ENCODE measurements around the gene MOB2.

MOB2 gene

DNA sequence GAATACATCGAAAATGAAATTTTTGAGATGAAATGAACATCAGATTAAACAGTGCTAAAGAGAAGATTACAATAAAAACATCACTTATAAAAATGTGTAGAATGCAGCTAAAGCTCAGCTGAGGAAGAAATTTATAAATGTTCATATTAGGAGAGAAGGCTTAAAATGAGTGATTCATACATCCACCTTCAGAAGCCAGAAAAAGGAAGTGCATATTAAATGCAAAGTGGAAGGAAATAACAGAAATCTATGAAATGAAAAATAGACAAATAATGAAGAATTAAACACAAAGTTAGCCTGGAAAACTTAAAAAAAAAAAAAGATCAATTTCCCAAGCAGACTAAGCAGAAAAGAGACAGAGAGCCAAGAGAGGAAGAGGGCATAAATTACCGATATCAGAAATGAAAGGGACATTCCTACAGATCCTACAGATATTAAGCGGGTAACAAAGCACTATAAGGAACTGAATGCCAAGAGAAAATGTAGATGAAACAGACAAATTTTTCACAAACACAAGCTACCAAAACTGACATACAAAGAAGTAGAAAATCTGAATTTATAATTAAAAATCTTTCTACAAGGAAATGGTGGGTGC, 7.2 kb upstream of the MOB2 start:
- no peaks in the 10 kb centered on the region for H3F3A ChIP-seq (ENCODE audit: low read depth)
- no peaks in the 10 kb centered on the region for H3K9me2 ChIP-seq (replicated peaks; ENCODE audit: low read depth, low read length)
- peaks cover 3% of the 10 kb centered on the region for H3K4me1 ChIP-seq (ENCODE audit: insufficient read depth, low read length, poor library complexity, severe bottlenecking)
- no peak overlapping the region for H3K4me2 ChIP-seq (ENCODE audit: low read depth, low read length, poor library complexity, severe bottlenecking)
- H4K20me1 ChIP-seq (ENCODE audit: insufficient read depth, low read length, poor library complexity, severe bottlenecking): peaks cover 4% of the 10 kb centered on the region
- H3K79me2 ChIP-seq (ENCODE audit: insufficient read depth, low read length): peaks cover 76% of the 10 kb centered on the region; the same call in 1 of the 2 replicates
- H3K9ac ChIP-seq (ENCODE audit: low read depth, low read length, poor library complexity, severe bottlenecking): no peak overlapping the region
- TF ChIP-seq CTCF (conservative IDR thresholded peaks at IDR 0.05; ENCODE audit: low read length) (no peak), EZH2phosphoT487 (IDR thresholded peaks at IDR 0.05; ENCODE audit: borderline replicate concordance) (no peak)
- no peak overlapping the region for H2AFZ ChIP-seq (ENCODE audit: low read length)
- H3K9me3 ChIP-seq (ENCODE audit: insufficient read depth, low read depth, low read length): no peaks in the 10 kb centered on the region
- no peak overlapping the region for H3K4me3 ChIP-seq (ENCODE audit: low read length, poor library complexity, severe bottlenecking)
- H3K36me3 ChIP-seq (ENCODE audit: insufficient read depth, low read length): no peaks in the 10 kb centered on the region
- no peaks in the 10 kb centered on the region for H3K27me3 ChIP-seq (ENCODE audit: insufficient read depth, low read length, poor library complexity, severe bottlenecking)

- Histone ChIP-seq H3K27me3 (ENCODE audit: insufficient read depth, low read length, poor library complexity, severe bottlenecking) (no peaks in the 10 kb centered on the region), H3K9me3 (ENCODE audit: insufficient read depth, low read depth, low read length) (no peaks in the 10 kb centered on the region), H3K4me1 (ENCODE audit: insufficient read depth, low read length, poor library complexity, severe bottlenecking) (peaks cover 3% of the 10 kb centered on the region), H3K79me2 (ENCODE audit: insufficient read depth, low read length) (peaks cover 66% of the 10 kb centered on the region; the same call in 1 of the 2 replicates), H3K9ac (ENCODE audit: low read depth, low read length, poor library complexity, severe bottlenecking) (no peak overlapping the region), H3K36me3 (ENCODE audit: insufficient read depth, low read length) (no peaks in the 10 kb centered on the region), H3K4me2 (ENCODE audit: low read depth, low read length, poor library complexity, severe bottlenecking) (no peak overlapping the region), H4K20me1 (ENCODE audit: insufficient read depth, low read length, poor library complexity, severe bottlenecking) (peaks cover 8% of the 10 kb centered on the region), H3K9me2 (replicated peaks; ENCODE audit: low read depth, low read length) (no peaks in the 10 kb centered on the region), H2AFZ (ENCODE audit: low read length) (no peak overlapping the region), H3K4me3 (ENCODE audit: low read length, poor library complexity, severe bottlenecking) (no peak overlapping the region), H3F3A (ENCODE audit: low read depth) (no peaks in the 10 kb centered on the region)
- TF ChIP-seq CTCF (conservative IDR thresholded peaks at IDR 0.05; ENCODE audit: low read length) (no peak), EZH2phosphoT487 (IDR thresholded peaks at IDR 0.05; ENCODE audit: borderline replicate concordance) (no peak)
These were observed 4.8 kb upstream of the MOB2 start for GRCh38 chr11:1491379-1491778.

DNA sequence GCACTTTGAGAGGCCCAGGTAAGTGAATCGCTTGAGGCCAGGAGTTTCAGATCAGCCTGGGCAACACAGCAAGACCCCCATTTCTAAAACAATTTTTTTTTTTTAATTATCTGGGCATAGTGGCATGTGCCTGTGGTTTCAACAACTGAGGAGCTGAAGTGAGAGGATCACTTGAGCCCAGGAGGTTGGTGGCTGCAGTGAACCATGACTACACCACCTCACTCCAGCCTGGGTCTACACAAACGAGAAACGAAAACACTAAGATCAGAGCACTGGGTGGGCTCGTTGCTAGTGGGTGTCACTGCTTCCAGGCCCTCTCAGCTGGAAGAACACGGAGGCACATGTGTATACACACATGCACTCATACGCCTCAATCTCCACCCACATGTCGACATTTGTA, 4.1 kb upstream of the MOB2 start:
- H4K20me1 ChIP-seq (ENCODE audit: insufficient read depth, low read length, poor library complexity, severe bottlenecking): peaks cover 8% of the 10 kb centered on the region
- peaks cover 62% of the 10 kb centered on the region; the same call in 1 of the 2 replicates for H3K79me2 ChIP-seq (ENCODE audit: insufficient read depth, low read length)

More for the DNA sequence above, 4.1 kb upstream of the MOB2 start:
- no peaks in the 10 kb centered on the region for H3K36me3 ChIP-seq (ENCODE audit: insufficient read depth, low read length)
- TF ChIP-seq EZH2phosphoT487 (IDR thresholded peaks at IDR 0.05; ENCODE audit: borderline replicate concordance): no peak
- TF ChIP-seq CTCF (conservative IDR thresholded peaks at IDR 0.05; ENCODE audit: low read length): no peak
- no peaks in the 10 kb centered on the region for H3F3A ChIP-seq (ENCODE audit: low read depth)
- no peak overlapping the region for H3K9ac ChIP-seq (ENCODE audit: low read depth, low read length, poor library complexity, severe bottlenecking)
- H3K27me3 ChIP-seq (ENCODE audit: insufficient read depth, low read length, poor library complexity, severe bottlenecking): no peaks in the 10 kb centered on the region
- H3K4me2 ChIP-seq (ENCODE audit: low read depth, low read length, poor library complexity, severe bottlenecking): no peak overlapping the region
- H3K9me2 ChIP-seq (replicated peaks; ENCODE audit: low read depth, low read length): no peaks in the 10 kb centered on the region
- no peak overlapping the region for H3K4me3 ChIP-seq (ENCODE audit: low read length, poor library complexity, severe bottlenecking)
- H2AFZ ChIP-seq (ENCODE audit: low read length): no peak overlapping the region
- H3K9me3 ChIP-seq (ENCODE audit: insufficient read depth, low read depth, low read length): no peaks in the 10 kb centered on the region
- H3K4me1 ChIP-seq (ENCODE audit: insufficient read depth, low read length, poor library complexity, severe bottlenecking): peaks cover 3% of the 10 kb centered on the region
